CD4-positive, alpha-beta T cell (primary cell): ENCODE data around the gene PDX1. TPM values are rescaled to one million over a fixed set of nuclear protein-coding genes. Genes with fewer than 3 reads are reported as not detected.
A peak's percentile ranks its signal among the peaks of the same experiment; 100 is the strongest.

Source experiments
- ATAC-seq: fragments of 200-7000 bp; cut with Tn5 transposase; one replicate; pipeline ENCODE4 v1.10.0; 2022; ENCODE audit warnings: mild to moderate bottlenecking; ENCODE audit not compliant: poor library complexity
- CTCF ChIA-PET: fragments of 350-600 bp; sonication (Branson Sonifier 250); formaldehyde crosslinking; loops from one replicate; lab custom pipeline; 2021; ENCODE audit warnings: antibody characterized with exemption, inconsistent platforms; lab: Charles Lee
- POLR2A ChIA-PET: fragments of 350-600 bp; sonication (Branson Sonifier 250); formaldehyde crosslinking; loops from one replicate; lab custom pipeline; 2021; ENCODE audit warnings: antibody characterized with exemption, inconsistent platforms; lab: Charles Lee
- DNase-seq, 14 experiments: peaks; one replicate each; pipeline ENCODE4 v3.0.0-alpha.2; 2013 to 2020; ENCODE audit warnings: mixed read lengths in 2 of 14
- H3K27ac ChIP-seq, 2 donors: one replicate each; pipeline versions ENCODE4 v1.5.1 to v1.7.0; 2013; ENCODE audit warnings: low read length in 2 of 2, low read depth in 1 of 2, mild to moderate bottlenecking in 1 of 2
- H3K27me3 ChIP-seq, 2 experiments: 1 replicate in 1 of 2; 2 replicates in 1 of 2; pipeline versions ENCODE4 v1.6.1 to v1.7.0; 2013; ENCODE audit warnings: low read length in 2 of 2, control low read depth in 1 of 2, mild to moderate bottlenecking in 1 of 2, moderate library complexity in 1 of 2; ENCODE audit not compliant: insufficient read depth in 2 of 2, control insufficient read depth in 1 of 2
- H3K36me3 ChIP-seq: one replicate; pipeline ENCODE4 v1.6.1; 2013; ENCODE audit warnings: low read length, control low read depth; ENCODE audit not compliant: insufficient read depth
- H3K4me1 ChIP-seq: one replicate; pipeline ENCODE4 v1.6.1; 2013; ENCODE audit warnings: low read length, control low read depth; ENCODE audit not compliant: insufficient read depth
- H3K4me3 ChIP-seq: one replicate; pipeline ENCODE4 v1.5.1; 2013; ENCODE audit warnings: mild to moderate bottlenecking, low read length, moderate library complexity
- H3K9me3 ChIP-seq, 2 experiments: 1 replicate in 1 of 2; 2 replicates in 1 of 2; pipeline versions ENCODE4 v1.6.1 to v1.7.0; 2013; ENCODE audit warnings: low read length in 2 of 2, mild to moderate bottlenecking in 2 of 2, control low read depth in 1 of 2, moderate library complexity in 1 of 2; ENCODE audit not compliant: control insufficient read depth in 1 of 2, insufficient read depth in 1 of 2
- H3K27ac Mint-ChIP-seq: one replicate; pipeline ENCODE4 v1.8.0; 2020; ENCODE audit warnings: mixed read lengths
- H3K27me3 Mint-ChIP-seq: one replicate; pipeline ENCODE4 v1.8.0; 2021; ENCODE audit warnings: mixed read lengths
- H3K36me3 Mint-ChIP-seq: one replicate; pipeline ENCODE4 v1.8.0; 2021; ENCODE audit warnings: low read depth, mixed read lengths
- H3K4me1 Mint-ChIP-seq: one replicate; pipeline ENCODE4 v1.8.0; 2021; ENCODE audit warnings: low read depth, mixed read lengths
- H3K4me3 Mint-ChIP-seq: one replicate; pipeline ENCODE4 v1.8.0; 2020; ENCODE audit warnings: mild to moderate bottlenecking, mixed read lengths
- H3K9me3 Mint-ChIP-seq: one replicate; pipeline ENCODE4 v1.8.0; 2020; ENCODE audit warnings: mixed read lengths
- CTCF ChIP-seq: fragments of 200-600 bp; IDR thresholded peaks from one replicate; pipeline ENCODE4 v1.8.0; 2022; ENCODE audit warnings: antibody characterized with exemption, mild to moderate bottlenecking
- intact Hi-C, 2 experiments: fragments of 100-400 bp; cut with DNase I in 1 of 2; cut with micrococcal nuclease in 1 of 2; formaldehyde crosslinking; loops; one replicate each; pipeline versions ENCODE4 v1.15.1 to v1.9.0; 2023 to 2025; cut with DNase I, micrococcal nuclease
- total RNA-seq, 174 experiments: library from RNA in 2 of 174; stranded (reverse) in 2 of 174; gene quantifications; one replicate each; pipeline ENCODE4 v1.2.3 and lab custom pipeline; 2021 to 2026

PDX1 gene
- total RNA-seq, 2 experiments from 2014 or later: not detected

GRCh38 chr13:27918041-27918917 lies 1.5 kb upstream of the PDX1 start:
- intact Hi-C loops: no loop called here
- CTCF ChIA-PET: no interaction called here
- H3K27me3 Mint-ChIP-seq: peaks cover 82% of the 10 kb centered on the region
- H3K9me3 Mint-ChIP-seq: no peaks in the 10 kb centered on the region
- Histone ChIP-seq H3K4me1 (peaks cover 41% of the 10 kb centered on the region), H3K27me3 (peaks cover 82 to 90% of the 10 kb centered on the region in 2 experiments), H3K4me3 (no peak overlapping the region), H3K9me3 (peaks cover 0 to 38% of the 10 kb centered on the region in 2 experiments), H3K27ac (no peak overlapping the region), H3K36me3 (no peaks in the 10 kb centered on the region)
- H3K27ac Mint-ChIP-seq: no peak overlapping the region
- DNase-seq (no peak), ATAC-seq (no peak)
- peaks cover 40% of the 10 kb centered on the region for H3K4me1 Mint-ChIP-seq
- TF ChIP-seq CTCF: no peak
- H3K36me3 Mint-ChIP-seq: no peaks in the 10 kb centered on the region
- H3K4me3 Mint-ChIP-seq: peak overlapping the region; percentile 72
- POLR2A ChIA-PET: no interaction called here

- Histone ChIP-seq H3K27ac (no peak overlapping the region), H3K36me3 (no peaks in the 10 kb centered on the region), H3K9me3 (peaks cover 0 to 41% of the 10 kb centered on the region in 2 experiments), H3K27me3 (peaks cover 80 to 90% of the 10 kb centered on the region in 2 experiments), H3K4me1 (peaks cover 44% of the 10 kb centered on the region), H3K4me3 (no peak overlapping the region)
- Mint-ChIP-seq H3K9me3 (no peaks in the 10 kb centered on the region), H3K27ac (no peak overlapping the region), H3K4me3 (no peak overlapping the region), H3K36me3 (no peaks in the 10 kb centered on the region), H3K4me1 (peaks cover 48% of the 10 kb centered on the region), H3K27me3 (peaks cover 82% of the 10 kb centered on the region)
- DNase-seq (no peak), ATAC-seq (no peak)
- CTCF ChIA-PET: no interaction called here
- POLR2A ChIA-PET: no interaction called here
- TF ChIP-seq CTCF: no peak
- intact Hi-C loops: no loop called here
These were observed 712 bp upstream of the PDX1 start for GRCh38 chr13:27918918-27919658.

- H3K4me3 ChIP-seq: no peak overlapping the region
- peaks cover 0 to 43% of the 10 kb centered on the region in 2 experiments for H3K9me3 ChIP-seq
- H3K4me1 Mint-ChIP-seq: peaks cover 51% of the 10 kb centered on the region
- peak overlapping the region; percentile 67 for H3K4me3 Mint-ChIP-seq
- no peak overlapping the region for H3K27ac ChIP-seq
- intact Hi-C loops: no loop called here
- H3K9me3 Mint-ChIP-seq: no peaks in the 10 kb centered on the region
- TF ChIP-seq CTCF: no peak
- H3K36me3 Mint-ChIP-seq: no peaks in the 10 kb centered on the region
- no peaks in the 10 kb centered on the region for H3K36me3 ChIP-seq
- POLR2A ChIA-PET: no interaction called here
- DNase-seq: peak in 1 of 14 experiments; percentile 16
- H3K27me3 ChIP-seq: peaks cover 81 to 92% of the 10 kb centered on the region in 2 experiments
- peaks cover 80% of the 10 kb centered on the region for H3K27me3 Mint-ChIP-seq
- CTCF ChIA-PET: no interaction called here
- no peak for ATAC-seq
- peaks cover 46% of the 10 kb centered on the region for H3K4me1 ChIP-seq
- H3K27ac Mint-ChIP-seq: no peak overlapping the region
These were observed 204 bp upstream of the PDX1 start for GRCh38 chr13:27919659-27919933.
